22Rv1 (cell line): ENCODE measurements around the gene EOMES.

Experiments used
- CTCF ChIP-seq: fragments of 450-650 bp; IDR thresholded peaks from 2 replicates; pipeline ENCODE4 v1.5.1; 2017; ENCODE audit warnings: mild to moderate bottlenecking
- ZFX ChIP-seq: fragments of 450-650 bp; IDR thresholded peaks from 2 replicates; pipeline ENCODE4 v1.6.1; 2017; ENCODE audit warnings: antibody characterized with exemption, borderline replicate concordance

DNA sequence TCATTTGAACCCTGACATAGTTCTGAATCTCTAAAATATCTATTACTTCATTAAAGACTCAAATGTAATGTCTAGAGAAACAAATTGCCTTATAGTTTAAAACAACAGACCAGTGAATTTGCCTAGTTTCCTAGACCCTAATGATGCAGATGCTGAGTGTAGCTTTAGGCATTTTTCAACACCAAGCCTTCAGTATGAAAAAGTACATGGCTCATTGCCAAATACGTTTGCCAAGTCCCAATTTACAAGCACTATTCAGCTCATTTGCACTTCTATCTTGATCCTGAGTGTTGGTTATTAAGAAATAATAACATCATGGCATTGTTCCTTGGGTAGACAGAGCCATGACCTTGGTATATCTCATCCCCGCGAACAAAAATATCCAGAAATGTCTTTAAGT, 46.8 kb downstream of the EOMES start:
- TF ChIP-seq CTCF (no peak), ZFX (no peak)
